HL-60 (cell line): ENCODE data around the gene CLSTN3.

Experiments
- DNase-seq, 2 experiments: peaks; one replicate each; pipeline ENCODE4 v3.0.0-alpha.2; 2010 to 2020; ENCODE audit warnings: low read depth in 1 of 2, low spot score in 1 of 2
- H3K27ac ChIP-seq: fragments of 250-450 bp; sonication (Bioruptor Pico); replicated peaks from 2 replicates; pipeline ENCODE4 v1.5.1; 2020; ENCODE audit warnings: mild to moderate bottlenecking, moderate library complexity
- H3K27me3 ChIP-seq: fragments of 250-450 bp; sonication (Bioruptor Pico); 2 replicates; pipeline ENCODE4 v1.5.1; 2021; ENCODE audit warnings: mild to moderate bottlenecking, moderate library complexity; ENCODE audit not compliant: insufficient read depth, poor library complexity, severe bottlenecking
- H3K4me3 ChIP-seq: replicated peaks from 2 replicates; pipeline ENCODE4 v1.5.1; 2011; ENCODE audit warnings: mild to moderate bottlenecking, control low read depth, low read length; ENCODE audit not compliant: insufficient read depth
- GABPA ChIP-seq: IDR thresholded peaks from 2 replicates; pipeline ENCODE4 v1.6.1; 2012; ENCODE audit warnings: low read depth
- POLR2AphosphoS5 ChIP-seq: IDR thresholded peaks from 2 replicates; pipeline ENCODE4 v1.6.1; 2012; ENCODE audit warnings: low read depth
- SPI1 ChIP-seq: IDR thresholded peaks from 2 replicates; pipeline ENCODE4 v1.6.1; 2012; ENCODE audit warnings: low read depth, mild to moderate bottlenecking, borderline replicate concordance
- TF ChIP-seq, protein P1 (sequence below): IDR thresholded peaks from one replicate; pipeline ENCODE4 v1.5.1; 2011; ENCODE audit warnings: low read length, control low read depth, inconsistent platforms; ENCODE audit not compliant: insufficient read depth
- TF ChIP-seq, protein P2 (sequence below): IDR thresholded peaks from 2 replicates; pipeline ENCODE4 v1.6.1; 2012; ENCODE audit warnings: low read depth; ENCODE audit not compliant: insufficient replicate concordance

The CLSTN3 gene

DNA sequence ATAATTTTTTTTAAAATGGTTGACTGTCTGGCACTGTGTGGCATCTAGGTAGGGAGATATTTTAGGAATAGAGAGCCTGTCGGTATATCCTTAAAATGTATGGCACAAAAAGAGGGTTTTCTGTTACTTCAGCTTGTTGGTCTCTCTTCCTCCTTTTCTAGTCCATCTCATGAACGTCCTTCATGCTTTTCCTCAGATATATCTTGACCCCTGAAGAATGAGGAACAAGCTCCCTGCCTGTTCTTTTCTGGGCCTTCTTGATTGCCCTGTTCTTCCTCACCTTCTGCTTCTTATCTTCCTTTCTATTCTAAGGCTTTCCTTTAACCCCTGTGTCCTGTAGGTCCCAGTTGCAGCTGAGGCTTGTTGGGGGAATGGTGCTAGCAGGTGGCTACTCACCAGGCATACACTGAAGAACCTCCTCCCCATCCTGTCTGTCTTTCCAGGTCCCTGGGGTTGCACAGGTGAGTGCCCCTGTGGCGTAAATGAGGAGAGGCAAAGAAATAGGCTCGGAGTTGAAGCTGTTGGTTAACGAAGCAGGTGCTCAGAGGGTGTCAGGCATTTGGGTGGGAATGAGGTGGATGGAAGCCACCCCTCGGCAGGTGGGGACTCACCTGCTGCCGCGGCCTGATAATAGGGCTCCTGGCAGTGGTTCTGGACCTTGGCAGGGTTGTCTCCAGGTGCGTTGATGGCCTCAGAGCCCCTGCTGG, 30.7 kb upstream of the CLSTN3 start:
- no peaks in the 10 kb centered on the region for H3K27me3 ChIP-seq
- H3K4me3 ChIP-seq, result no peak overlapping the region
- peak in 1 of 2 experiments; percentile 47 for DNase-seq
- TF ChIP-seq SPI1, result peak; percentile 53; the same call in 1 of the 2 replicates
- TF ChIP-seq POLR2AphosphoS5, result no peak
- no peak overlapping the region for H3K27ac ChIP-seq

DNA sequence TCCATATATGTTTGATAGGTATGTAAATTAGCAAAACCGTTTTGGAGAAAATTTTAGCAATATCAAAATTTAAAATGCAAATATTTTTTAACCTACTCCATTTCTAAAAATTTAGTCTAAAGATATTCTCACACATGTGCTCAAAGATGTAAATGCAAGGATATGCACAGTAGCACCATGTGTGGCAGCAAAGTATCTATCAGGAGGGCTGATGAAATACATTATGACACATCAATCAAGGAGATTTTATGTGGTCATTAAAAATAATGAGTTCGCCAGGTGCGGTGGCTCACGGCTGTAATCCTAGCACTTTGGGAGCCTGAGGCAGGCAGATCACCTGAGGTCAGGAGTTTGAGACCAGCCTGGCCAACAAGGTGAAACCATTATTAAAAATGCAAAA, 29.9 kb upstream of the CLSTN3 start:
- H3K27me3 ChIP-seq, result no peaks in the 10 kb centered on the region
- no peak overlapping the region for H3K27ac ChIP-seq
- no peak overlapping the region for H3K4me3 ChIP-seq
- DNase-seq, result no peak
- TF ChIP-seq GABPA, result no peak
- TF ChIP-seq, protein P1, sequence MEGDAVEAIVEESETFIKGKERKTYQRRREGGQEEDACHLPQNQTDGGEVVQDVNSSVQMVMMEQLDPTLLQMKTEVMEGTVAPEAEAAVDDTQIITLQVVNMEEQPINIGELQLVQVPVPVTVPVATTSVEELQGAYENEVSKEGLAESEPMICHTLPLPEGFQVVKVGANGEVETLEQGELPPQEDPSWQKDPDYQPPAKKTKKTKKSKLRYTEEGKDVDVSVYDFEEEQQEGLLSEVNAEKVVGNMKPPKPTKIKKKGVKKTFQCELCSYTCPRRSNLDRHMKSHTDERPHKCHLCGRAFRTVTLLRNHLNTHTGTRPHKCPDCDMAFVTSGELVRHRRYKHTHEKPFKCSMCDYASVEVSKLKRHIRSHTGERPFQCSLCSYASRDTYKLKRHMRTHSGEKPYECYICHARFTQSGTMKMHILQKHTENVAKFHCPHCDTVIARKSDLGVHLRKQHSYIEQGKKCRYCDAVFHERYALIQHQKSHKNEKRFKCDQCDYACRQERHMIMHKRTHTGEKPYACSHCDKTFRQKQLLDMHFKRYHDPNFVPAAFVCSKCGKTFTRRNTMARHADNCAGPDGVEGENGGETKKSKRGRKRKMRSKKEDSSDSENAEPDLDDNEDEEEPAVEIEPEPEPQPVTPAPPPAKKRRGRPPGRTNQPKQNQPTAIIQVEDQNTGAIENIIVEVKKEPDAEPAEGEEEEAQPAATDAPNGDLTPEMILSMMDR, result no peak
- no peak for TF ChIP-seq SPI1
- TF ChIP-seq, protein P2, sequence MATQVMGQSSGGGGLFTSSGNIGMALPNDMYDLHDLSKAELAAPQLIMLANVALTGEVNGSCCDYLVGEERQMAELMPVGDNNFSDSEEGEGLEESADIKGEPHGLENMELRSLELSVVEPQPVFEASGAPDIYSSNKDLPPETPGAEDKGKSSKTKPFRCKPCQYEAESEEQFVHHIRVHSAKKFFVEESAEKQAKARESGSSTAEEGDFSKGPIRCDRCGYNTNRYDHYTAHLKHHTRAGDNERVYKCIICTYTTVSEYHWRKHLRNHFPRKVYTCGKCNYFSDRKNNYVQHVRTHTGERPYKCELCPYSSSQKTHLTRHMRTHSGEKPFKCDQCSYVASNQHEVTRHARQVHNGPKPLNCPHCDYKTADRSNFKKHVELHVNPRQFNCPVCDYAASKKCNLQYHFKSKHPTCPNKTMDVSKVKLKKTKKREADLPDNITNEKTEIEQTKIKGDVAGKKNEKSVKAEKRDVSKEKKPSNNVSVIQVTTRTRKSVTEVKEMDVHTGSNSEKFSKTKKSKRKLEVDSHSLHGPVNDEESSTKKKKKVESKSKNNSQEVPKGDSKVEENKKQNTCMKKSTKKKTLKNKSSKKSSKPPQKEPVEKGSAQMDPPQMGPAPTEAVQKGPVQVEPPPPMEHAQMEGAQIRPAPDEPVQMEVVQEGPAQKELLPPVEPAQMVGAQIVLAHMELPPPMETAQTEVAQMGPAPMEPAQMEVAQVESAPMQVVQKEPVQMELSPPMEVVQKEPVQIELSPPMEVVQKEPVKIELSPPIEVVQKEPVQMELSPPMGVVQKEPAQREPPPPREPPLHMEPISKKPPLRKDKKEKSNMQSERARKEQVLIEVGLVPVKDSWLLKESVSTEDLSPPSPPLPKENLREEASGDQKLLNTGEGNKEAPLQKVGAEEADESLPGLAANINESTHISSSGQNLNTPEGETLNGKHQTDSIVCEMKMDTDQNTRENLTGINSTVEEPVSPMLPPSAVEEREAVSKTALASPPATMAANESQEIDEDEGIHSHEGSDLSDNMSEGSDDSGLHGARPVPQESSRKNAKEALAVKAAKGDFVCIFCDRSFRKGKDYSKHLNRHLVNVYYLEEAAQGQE, result no peak
- no peak for TF ChIP-seq POLR2AphosphoS5

DNA sequence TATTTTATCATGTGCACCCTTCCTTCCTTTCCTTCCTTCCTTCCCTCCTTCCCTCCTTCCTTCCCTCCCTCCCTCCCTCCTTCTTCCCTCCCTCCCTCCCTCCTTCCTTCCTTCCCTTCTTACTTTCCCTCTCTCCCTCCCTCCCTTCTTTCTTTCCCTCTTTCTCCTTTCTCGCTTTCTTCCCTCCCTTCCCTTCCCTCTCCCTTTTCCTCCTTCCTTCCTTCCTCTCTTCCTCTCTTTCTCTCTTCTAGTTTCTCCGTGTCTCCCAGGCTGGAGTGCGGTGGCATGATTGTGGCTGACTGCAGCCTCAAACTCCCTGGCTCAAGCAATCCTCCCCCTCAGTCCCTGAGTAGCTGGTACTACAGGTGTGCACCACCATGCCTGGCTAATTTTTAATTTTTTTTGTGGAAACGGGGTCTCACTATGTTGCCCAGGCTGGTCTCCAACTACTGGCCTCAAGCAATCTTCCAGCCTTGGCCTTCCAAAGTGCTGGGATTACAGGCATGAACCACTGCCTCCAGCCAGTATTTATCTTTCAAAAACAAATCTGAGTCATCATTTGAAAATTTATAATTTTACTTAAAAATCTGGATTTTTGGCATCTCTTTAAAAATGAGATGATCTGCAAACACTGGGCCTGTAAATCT, 29.0 kb upstream of the CLSTN3 start:
- Histone ChIP-seq H3K4me3 (no peak overlapping the region), H3K27ac (no peak overlapping the region), H3K27me3 (no peaks in the 10 kb centered on the region)
- no peak for TF ChIP-seq GABPA
- no peak for TF ChIP-seq POLR2AphosphoS5
- TF ChIP-seq, protein P2, result no peak
- TF ChIP-seq, protein P1, result no peak
- TF ChIP-seq SPI1, result no peak
- no peak for DNase-seq

DNA sequence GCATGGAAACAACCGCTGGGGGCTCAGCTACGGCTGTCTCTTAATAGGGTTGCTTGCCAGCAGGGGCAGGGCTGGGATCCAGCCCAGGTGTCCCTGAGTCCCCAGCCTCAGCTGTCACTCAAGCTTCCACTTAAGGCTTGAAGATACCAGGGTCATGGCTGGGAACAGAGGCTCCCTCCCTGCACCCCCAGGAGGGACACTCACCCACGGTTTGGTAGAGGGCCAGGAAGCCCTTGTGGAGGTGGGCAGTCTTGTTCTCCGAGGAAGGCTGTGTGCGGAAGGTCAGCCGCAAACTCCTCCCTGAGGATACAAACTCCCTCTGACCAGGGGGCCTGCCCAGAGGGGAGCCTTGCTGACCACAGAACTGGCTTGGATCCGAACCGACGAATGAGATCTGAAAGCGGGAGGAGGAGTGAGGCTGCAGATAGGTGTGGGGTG, 28.5 kb upstream of the CLSTN3 start:
- Histone ChIP-seq H3K27me3 (no peaks in the 10 kb centered on the region), H3K4me3 (no peak overlapping the region), H3K27ac (no peak overlapping the region)
- TF ChIP-seq, protein P2, result no peak
- no peak for TF ChIP-seq SPI1
- no peak for TF ChIP-seq POLR2AphosphoS5
- TF ChIP-seq, protein P1, result no peak
- no peak for TF ChIP-seq GABPA
- no peak for DNase-seq
